OCI-LY1 (cell line): Measurements from ENCODE around the gene DSTYK.

ENCODE experiments used
- H2AFZ ChIP-seq: fragments of 200-600 bp; sonication (generic), shearing (Covaris generic); 2 replicates; pipeline ENCODE4 v1.6.0; 2014; ENCODE audit warnings: antibody characterized with exemption, mild to moderate bottlenecking, low read length
- H3F3A ChIP-seq: fragments of 200-600 bp; sonication (generic), shearing (Covaris generic); 2 replicates; pipeline ENCODE4 v1.6.0; 2014; ENCODE audit warnings: mild to moderate bottlenecking, antibody characterized with exemption, low read length, moderate library complexity; ENCODE audit not compliant: insufficient read depth
- H3K27ac ChIP-seq: fragments of 200-600 bp; sonication (generic); 2 replicates; pipeline ENCODE4 v1.5.1; 2014; ENCODE audit warnings: low read length, mixed run types, mild to moderate bottlenecking, low read depth; ENCODE audit not compliant: poor library complexity, severe bottlenecking
- H3K27me3 ChIP-seq: fragments of 200-600 bp; sonication (generic); 2 replicates; pipeline ENCODE4 v1.6.0; 2014; ENCODE audit warnings: antibody characterized with exemption, mild to moderate bottlenecking, low read length, moderate library complexity; ENCODE audit not compliant: insufficient read depth
- H3K36me3 ChIP-seq: fragments of 200-600 bp; sonication (generic); 2 replicates; pipeline ENCODE4 v1.6.1; 2014; ENCODE audit warnings: mild to moderate bottlenecking, antibody characterized with exemption, low read length, moderate library complexity, mixed read lengths; ENCODE audit not compliant: insufficient read depth
- H3K4me1 ChIP-seq: fragments of 200-600 bp; sonication (generic); 2 replicates; pipeline ENCODE4 v1.5.1; 2014; ENCODE audit warnings: mild to moderate bottlenecking, low read length, moderate library complexity; ENCODE audit not compliant: insufficient read depth, severe bottlenecking
- H3K4me2 ChIP-seq: fragments of 200-600 bp; sonication (generic), shearing (Covaris generic); 2 replicates; pipeline ENCODE4 v1.6.1; 2014; ENCODE audit warnings: low read length
- H3K4me3 ChIP-seq: fragments of 200-600 bp; sonication (generic); 2 replicates; pipeline ENCODE4 v1.5.1; 2014; ENCODE audit warnings: low read length, low read depth, mild to moderate bottlenecking, mixed read lengths; ENCODE audit not compliant: poor library complexity, severe bottlenecking
- H3K79me2 ChIP-seq: fragments of 200-600 bp; shearing (Covaris generic); 2 replicates; pipeline ENCODE4 v1.6.1; 2016; ENCODE audit warnings: mixed run types, low read length, mixed read lengths; ENCODE audit not compliant: insufficient read depth
- H3K9ac ChIP-seq: fragments of 200-600 bp; sonication (generic), shearing (Covaris generic); 2 replicates; pipeline ENCODE4 v1.6.1; 2014; ENCODE audit warnings: mild to moderate bottlenecking, low read length, mixed read lengths
- H3K9me2 ChIP-seq: fragments of 200-600 bp; sonication (generic), shearing (Covaris generic); 2 replicates; pipeline ENCODE4 v1.6.1; 2014; ENCODE audit warnings: low read depth, mild to moderate bottlenecking, low read length, mixed read lengths
- H3K9me3 ChIP-seq: fragments of 200-600 bp; shearing (Covaris generic); 2 replicates; pipeline ENCODE4 v1.6.1; 2014; ENCODE audit warnings: low read length, mixed read lengths
- H4K20me1 ChIP-seq: fragments of 200-600 bp; sonication (generic), shearing (Covaris generic); 2 replicates; pipeline ENCODE4 v1.6.0; 2016; ENCODE audit warnings: mild to moderate bottlenecking, low read length; ENCODE audit not compliant: insufficient read depth
- EZH2 ChIP-seq: fragments of 200-600 bp; sonication (generic), shearing (Covaris generic); IDR thresholded peaks from 2 replicates; pipeline ENCODE4 v1.8.0; 2017; ENCODE audit warnings: borderline replicate concordance, mixed run types, mild to moderate bottlenecking, antibody characterized with exemption, low read length, moderate library complexity, mixed read lengths
- TF ChIP-seq, protein P1 (sequence below): fragments of 200-600 bp; sonication (generic), shearing (Covaris generic); IDR thresholded peaks from 2 replicates; pipeline ENCODE4 v1.5.1; 2017; ENCODE audit warnings: mild to moderate bottlenecking, antibody characterized with exemption, low read length, moderate library complexity, mixed read lengths

Gene DSTYK

DNA sequence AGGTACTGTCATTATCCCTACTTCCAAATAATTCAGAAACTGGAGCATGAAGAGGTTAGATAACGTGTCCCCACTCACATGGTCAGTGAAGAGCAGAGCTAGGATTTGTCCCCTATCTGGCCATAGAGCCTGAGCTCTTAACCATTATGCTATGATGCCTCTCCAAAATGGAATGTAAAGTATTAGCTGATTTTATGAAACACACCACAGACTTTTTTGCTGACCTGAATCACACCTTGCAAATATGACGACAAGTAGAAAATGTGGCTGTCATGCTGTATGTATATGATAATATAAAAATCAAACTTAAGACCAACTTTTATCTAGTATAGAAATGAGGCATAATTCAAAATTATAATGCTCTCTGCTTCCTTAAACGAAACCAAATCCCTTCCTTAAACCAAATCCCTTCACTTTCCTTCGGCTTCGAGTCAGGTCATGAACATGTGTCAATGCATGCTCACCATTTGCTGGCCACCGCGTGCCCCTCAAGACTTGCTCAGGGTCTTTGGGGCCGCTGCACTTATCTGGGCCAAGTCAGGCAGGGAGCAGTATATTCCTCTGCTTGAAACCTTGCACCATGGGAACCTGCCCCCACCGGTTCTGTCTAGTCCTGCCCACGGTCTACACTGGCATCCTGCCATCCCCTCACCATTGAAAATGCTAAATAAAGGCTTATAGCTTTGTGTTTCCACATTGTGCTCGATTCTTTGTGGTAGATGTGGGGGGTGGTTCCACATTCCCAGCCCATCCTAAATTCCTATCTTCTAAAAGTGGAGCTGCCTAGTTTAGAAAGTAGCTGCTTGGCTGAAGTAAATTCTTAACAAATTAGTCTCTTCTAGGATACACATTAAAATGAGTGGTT, 14.6 kb upstream of the DSTYK start:
- Histone ChIP-seq H3F3A (no peaks in the 10 kb centered on the region), H3K27ac (no peak overlapping the region), H3K27me3 (no peaks in the 10 kb centered on the region), H3K4me3 (no peak overlapping the region), H2AFZ (no peak overlapping the region), H4K20me1 (no peaks in the 10 kb centered on the region), H3K4me2 (no peak overlapping the region), H3K79me2 (no peaks in the 10 kb centered on the region), H3K9me3 (no peaks in the 10 kb centered on the region), H3K36me3 (no peaks in the 10 kb centered on the region), H3K9me2 (no peaks in the 10 kb centered on the region), H3K9ac (no peak overlapping the region), H3K4me1 (peaks cover 36% of the 10 kb centered on the region)
- no peak for TF ChIP-seq EZH2
- TF ChIP-seq, protein P1, sequence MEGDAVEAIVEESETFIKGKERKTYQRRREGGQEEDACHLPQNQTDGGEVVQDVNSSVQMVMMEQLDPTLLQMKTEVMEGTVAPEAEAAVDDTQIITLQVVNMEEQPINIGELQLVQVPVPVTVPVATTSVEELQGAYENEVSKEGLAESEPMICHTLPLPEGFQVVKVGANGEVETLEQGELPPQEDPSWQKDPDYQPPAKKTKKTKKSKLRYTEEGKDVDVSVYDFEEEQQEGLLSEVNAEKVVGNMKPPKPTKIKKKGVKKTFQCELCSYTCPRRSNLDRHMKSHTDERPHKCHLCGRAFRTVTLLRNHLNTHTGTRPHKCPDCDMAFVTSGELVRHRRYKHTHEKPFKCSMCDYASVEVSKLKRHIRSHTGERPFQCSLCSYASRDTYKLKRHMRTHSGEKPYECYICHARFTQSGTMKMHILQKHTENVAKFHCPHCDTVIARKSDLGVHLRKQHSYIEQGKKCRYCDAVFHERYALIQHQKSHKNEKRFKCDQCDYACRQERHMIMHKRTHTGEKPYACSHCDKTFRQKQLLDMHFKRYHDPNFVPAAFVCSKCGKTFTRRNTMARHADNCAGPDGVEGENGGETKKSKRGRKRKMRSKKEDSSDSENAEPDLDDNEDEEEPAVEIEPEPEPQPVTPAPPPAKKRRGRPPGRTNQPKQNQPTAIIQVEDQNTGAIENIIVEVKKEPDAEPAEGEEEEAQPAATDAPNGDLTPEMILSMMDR: no peak

- H3K27ac ChIP-seq: no peak overlapping the region
- no peak for TF ChIP-seq EZH2
- TF ChIP-seq, protein P1: no peak
- H3K9me3 ChIP-seq: no peaks in the 10 kb centered on the region
- no peak overlapping the region for H3K4me3 ChIP-seq
- no peak overlapping the region for H3K9ac ChIP-seq
- no peak overlapping the region for H3K4me2 ChIP-seq
- peaks cover 27% of the 10 kb centered on the region for H3K4me1 ChIP-seq
- H2AFZ ChIP-seq: no peak overlapping the region
- H3K9me2 ChIP-seq: no peaks in the 10 kb centered on the region
- H4K20me1 ChIP-seq: no peaks in the 10 kb centered on the region
- no peaks in the 10 kb centered on the region for H3K27me3 ChIP-seq
- no peaks in the 10 kb centered on the region for H3K36me3 ChIP-seq
- no peaks in the 10 kb centered on the region for H3F3A ChIP-seq
- H3K79me2 ChIP-seq: no peaks in the 10 kb centered on the region
Measured at GRCh38 chr1:205224736-205225135, 13.2 kb upstream of the DSTYK start.

- TF ChIP-seq, protein P1: no peak
- no peak for TF ChIP-seq EZH2
Measured at GRCh38 chr1:205220421-205220820, 8.9 kb upstream of the DSTYK start.

More at GRCh38 chr1:205220421-205220820, 8.9 kb upstream of the DSTYK start:
- no peaks in the 10 kb centered on the region for H3K79me2 ChIP-seq
- H3K9me3 ChIP-seq: no peaks in the 10 kb centered on the region
- no peak overlapping the region for H3K4me2 ChIP-seq
- no peak overlapping the region for H2AFZ ChIP-seq
- no peaks in the 10 kb centered on the region for H3K4me1 ChIP-seq
- H3F3A ChIP-seq: no peaks in the 10 kb centered on the region
- H3K27me3 ChIP-seq: no peaks in the 10 kb centered on the region
- H3K9me2 ChIP-seq: no peaks in the 10 kb centered on the region
- no peak overlapping the region for H3K9ac ChIP-seq
- H3K36me3 ChIP-seq: no peaks in the 10 kb centered on the region
- H4K20me1 ChIP-seq: no peaks in the 10 kb centered on the region
- H3K4me3 ChIP-seq: no peak overlapping the region
- H3K27ac ChIP-seq: no peak overlapping the region
